ENCODE results near the gene TPK1. TPM values are rescaled to one million over a fixed set of nuclear protein-coding genes. Genes with fewer than 3 reads are reported as not detected.
"Not testable (repeated sequence)": the region's sequence is repeated elsewhere in the genome, so short reads cannot be mapped to it uniquely, and the experiment has no call there.

The TPK1 gene
- total RNA-seq, 1 donor from 2014 or later = 5.6 TPM

- no peak for DNase-seq
These were observed 13.6 kb downstream of the TPK1 start for GRCh38 chr7:144822223-144822622.

DNA sequence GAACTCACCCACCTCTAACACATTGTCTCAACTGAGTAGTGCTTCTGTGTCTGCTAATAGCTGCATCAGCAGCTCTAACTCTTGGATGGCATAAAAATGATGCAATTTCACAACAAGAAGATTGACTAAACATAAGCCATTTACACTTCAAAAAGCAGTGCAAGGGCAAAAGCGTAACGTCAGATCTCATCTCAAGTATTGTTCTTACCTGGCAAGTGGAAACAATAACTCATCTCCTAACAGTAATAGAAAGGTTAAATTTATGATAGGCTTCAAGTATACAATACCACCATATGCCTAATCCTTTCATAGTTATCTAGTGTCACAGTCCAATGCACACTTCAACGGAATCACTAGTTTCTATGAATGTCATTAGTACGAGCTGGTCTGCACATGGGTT, 14.8 kb downstream of the TPK1 start:
- no peak for DNase-seq

GRCh38 chr7:144820552-144820951, 15.3 kb downstream of the TPK1 start:
- DNase-seq = no peak

DNA sequence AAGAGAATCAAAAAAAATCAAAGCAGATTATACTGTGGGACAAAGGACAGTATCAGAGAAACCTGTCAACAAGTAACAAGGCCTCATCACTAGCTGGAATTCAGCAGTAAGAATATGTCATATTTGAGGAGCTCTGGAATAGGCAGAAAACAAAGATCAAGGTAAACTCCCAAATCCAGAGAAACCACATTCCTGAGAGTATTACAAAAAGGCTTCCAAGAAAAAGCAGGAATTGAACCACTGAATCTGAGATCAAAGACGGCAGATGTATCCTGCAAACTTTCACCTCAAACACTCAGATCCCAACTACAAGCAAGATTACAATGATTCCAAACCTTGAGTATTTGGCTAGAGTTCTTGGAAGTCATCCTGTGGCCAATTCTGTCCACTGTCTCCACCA, 16.3 kb downstream of the TPK1 start:
- DNase-seq = no peak

DNA sequence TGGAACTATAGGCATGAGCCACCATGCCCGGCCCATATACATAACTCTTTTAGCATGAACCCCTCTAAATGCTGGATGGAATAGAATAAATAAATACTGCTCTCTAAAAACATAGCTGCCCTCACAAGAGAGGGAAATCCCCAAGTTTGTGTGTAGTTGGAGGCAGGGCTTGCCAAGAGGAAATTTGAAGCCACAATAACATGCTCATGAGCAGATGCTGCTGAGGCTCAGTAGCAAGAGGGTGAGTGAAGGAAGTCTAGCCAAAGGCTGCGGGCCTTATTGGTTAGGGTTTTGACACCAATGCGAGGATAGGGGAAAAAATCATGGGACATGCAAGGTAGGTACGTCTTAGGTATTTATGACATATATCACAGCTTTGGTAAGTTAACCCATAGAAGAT, 17.3 kb downstream of the TPK1 start:
- DNase-seq = no peak

DNA sequence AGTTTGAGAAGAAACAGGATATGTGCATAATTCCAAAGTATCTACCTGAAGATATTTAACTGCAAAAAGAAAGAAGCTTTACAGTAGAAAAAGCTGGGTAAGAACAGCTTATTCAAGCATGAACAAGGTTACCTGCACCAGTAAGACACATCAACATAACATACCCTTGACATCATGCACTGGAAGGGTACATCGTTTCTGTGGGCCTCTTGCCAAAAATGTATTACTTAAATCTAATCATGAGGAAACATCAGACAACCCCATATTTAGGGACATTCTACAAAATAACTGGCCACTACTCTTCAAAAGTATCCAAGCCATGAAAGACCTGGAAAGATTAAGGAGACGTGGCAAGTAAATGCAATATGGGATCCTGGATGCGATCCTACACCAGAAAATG, 18.9 kb downstream of the TPK1 start:
- no peak for DNase-seq

GRCh38 chr7:144814299-144814698, 21.6 kb downstream of the TPK1 start:
- DNase-seq = no peak

- DNase-seq = no peak
These were observed 23.2 kb downstream of the TPK1 start for GRCh38 chr7:144812379-144813283.

DNA sequence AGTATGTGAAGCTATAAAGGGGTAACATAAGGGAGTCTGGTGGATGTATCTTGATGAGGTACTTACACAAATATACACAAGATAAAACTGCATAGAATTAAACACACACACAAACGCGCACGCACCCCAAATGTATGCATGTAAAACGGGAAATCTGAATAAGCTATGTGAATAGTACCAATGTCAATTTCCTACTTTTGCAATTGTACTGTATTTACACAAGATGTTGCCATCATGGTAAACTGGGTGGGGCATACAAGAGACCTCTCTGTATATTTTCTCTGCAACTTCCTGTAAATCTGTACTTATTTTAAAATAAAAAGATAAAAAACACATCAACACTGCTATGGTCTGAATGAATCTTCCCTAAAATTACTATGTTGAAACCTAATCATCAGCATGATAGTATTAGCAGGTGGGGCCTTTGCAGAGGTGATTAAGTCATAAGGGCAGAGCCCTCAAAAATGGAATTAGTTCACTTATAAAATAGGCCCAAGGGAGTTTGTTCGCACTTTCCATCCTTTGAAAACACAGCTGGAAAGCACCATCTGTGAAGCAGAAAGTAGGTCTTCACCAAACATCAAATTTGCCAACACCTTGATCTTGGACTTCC, 30.1 kb downstream of the TPK1 start:
- no peak for DNase-seq

GRCh38 chr7:144800678-144801436, 35.0 kb downstream of the TPK1 start:
- DNase-seq = not testable (repeated sequence)

DNA sequence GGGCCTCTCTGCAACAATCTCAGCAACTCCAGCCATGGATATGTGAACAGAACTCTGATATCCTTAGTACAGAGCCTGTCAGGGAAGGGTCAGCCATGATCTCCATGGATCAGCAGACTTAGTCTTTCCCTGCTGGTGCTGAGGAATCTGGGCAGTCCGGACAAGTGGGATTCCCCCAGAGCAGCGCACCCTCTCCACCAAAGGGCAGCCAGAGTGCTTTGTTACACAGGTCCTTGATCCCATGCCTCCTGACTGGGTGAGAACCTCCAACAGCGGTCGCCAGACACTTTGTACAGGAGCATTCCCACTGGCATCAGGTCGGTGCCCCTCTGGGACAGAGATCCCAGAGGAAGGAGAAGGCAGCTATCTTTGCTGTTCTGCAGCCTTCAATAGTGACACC, 38.9 kb downstream of the TPK1 start:
- no peak for DNase-seq

- no peak for DNase-seq
These were observed 43.8 kb downstream of the TPK1 start for GRCh38 chr7:144792050-144792449.

- DNase-seq = no peak
These were observed 44.4 kb downstream of the TPK1 start for GRCh38 chr7:144791488-144791887.

- DNase-seq = no peak
These were observed 48.7 kb downstream of the TPK1 start for GRCh38 chr7:144787127-144787526.

DNA sequence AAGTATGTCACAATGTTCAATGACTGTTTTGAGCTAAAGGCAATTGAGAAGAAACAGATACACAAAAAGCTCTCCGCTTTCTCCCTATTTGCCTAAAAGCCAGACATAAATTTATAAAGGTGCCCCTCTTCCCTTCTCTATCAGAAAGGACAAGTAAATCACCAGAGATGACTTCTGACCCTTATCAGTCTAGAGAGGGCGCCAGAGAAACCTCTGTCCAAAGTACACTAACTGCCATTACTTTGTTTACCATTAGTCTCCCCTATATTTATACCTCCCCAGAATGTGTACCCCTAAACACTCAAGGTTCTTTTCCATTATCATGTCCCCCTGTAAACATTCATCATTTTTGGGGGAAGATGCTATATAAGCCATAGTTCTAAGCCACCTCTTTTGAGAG, 49.3 kb downstream of the TPK1 start:
- no peak for DNase-seq

- no peak for DNase-seq
These were observed 49.8 kb downstream of the TPK1 start for GRCh38 chr7:144786079-144786478.

- no peak for DNase-seq
These were observed 50.3 kb downstream of the TPK1 start for GRCh38 chr7:144785521-144785920.

GRCh38 chr7:144784943-144785342, 50.9 kb downstream of the TPK1 start:
- no peak for DNase-seq

DNA sequence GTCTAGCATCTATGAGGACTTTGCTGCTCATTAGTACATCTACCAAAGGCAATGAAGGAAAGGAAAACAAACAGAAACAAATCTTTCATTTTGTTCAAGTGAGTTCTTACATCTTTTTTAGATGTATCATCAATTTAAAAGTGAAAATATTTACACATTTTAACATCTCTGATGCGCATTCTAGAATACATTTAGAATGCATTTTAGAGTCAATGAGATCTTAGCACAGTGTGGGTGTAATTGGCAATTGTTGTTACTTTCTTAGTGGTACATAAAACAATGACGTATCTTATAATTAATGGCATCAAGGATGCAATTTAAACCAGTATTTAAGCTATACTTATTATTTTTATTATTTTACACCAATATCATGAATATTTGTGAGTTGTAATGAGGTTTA, 51.4 kb downstream of the TPK1 start:
- no peak for DNase-seq

DNA sequence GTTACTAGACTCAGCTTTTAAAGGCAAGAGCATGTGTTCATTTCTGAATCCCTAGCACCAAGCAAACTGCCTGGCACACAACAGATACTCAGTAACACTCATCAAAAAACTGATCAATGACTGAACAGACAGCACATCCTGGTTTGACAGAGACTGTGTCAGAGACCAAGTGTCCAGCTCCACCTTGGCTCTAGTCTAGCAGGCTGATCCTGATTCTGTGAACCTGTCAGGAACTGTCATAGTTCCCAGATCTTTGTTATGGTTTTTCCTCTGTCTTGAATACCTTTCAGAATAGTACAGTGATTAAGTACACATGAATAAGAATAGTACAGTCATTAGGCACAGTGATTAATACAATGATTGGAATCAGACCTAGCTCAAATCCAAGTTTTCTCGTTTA, 53.0 kb downstream of the TPK1 start:
- no peak for DNase-seq

DNA sequence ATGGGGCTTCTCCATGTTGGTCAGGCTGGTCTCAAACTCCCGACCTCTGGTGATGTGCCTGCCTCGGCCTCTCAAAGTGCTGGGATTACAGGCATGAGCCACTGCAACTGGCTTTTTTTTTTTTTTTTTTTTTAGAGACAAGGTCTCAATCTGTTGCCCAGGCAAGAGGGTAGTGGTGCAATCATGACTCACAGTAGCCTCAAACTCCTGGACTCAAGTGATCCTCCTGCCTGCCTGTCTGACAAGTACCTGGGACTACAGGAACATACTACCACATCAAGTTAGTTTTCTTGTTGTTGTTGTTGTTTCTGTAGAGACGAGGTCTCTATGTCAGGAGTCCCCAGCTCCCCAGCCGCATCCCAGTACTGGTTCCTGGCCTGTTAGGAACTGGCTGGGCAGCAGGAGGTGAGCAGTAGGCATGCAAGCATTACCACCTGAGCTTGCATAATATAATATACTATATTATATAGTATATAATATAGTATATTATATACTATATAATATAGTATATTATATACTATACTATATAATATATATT, 55.7 kb downstream of the TPK1 start:
- no peak for DNase-seq

DNA sequence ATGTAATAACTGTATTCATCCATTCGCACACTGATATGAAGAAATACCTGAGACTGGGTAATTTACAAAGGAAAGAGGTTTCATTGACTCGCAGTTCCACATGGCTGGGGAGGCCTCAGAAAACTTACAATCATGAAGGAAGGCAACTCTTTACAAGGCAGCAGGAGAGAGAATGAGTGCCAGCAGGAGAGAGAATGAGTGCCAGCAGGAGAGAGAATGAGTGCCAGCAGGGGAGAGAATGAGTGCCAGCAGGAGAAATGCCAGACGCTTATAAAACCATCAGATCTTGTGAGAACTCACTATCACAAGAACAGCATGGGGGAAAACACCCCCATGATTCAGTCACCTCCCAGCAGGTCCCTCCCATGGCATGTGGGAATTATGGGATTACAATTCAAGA, 58.0 kb downstream of the TPK1 start:
- not testable (repeated sequence) for DNase-seq
